ENCODE results near the gene AK2. TPM values are rescaled to one million over a fixed set of nuclear protein-coding genes. Genes with fewer than 3 reads are reported as not detected.

Gene AK2
- total RNA-seq, 4 donors from 2014 or later = 273 to 366 (median 293) TPM

GRCh38 chr1:32969566-32969965 lies 67.1 kb downstream of the AK2 start:
- no peak for TF ChIP-seq POLR2A (IDR thresholded peaks at IDR 0.05)
- no peak for TF ChIP-seq CTCF (IDR thresholded peaks at IDR 0.05)
- no peak overlapping the region for H3K4me3 ChIP-seq
- peaks cover 0 to 13% (median 3%) of the 10 kb centered on the region in 4 donors for H3K4me1 ChIP-seq
- H3K36me3 ChIP-seq = no peaks in the 10 kb centered on the region
- no peaks in the 10 kb centered on the region for H3K27me3 ChIP-seq
- DNase-seq = no peak
- H3K27ac ChIP-seq = no peak overlapping the region
- no peaks in the 10 kb centered on the region for H3K9me3 ChIP-seq

- Histone ChIP-seq H3K27ac (no peak overlapping the region), H3K9me3 (no peaks in the 10 kb centered on the region), H3K4me3 (no peak overlapping the region), H3K4me1 (peaks cover 0 to 8% (median 3%) of the 10 kb centered on the region in 4 donors), H3K36me3 (no peaks in the 10 kb centered on the region), H3K27me3 (no peaks in the 10 kb centered on the region)
- TF ChIP-seq CTCF (IDR thresholded peaks at IDR 0.05) (no peak), POLR2A (IDR thresholded peaks at IDR 0.05) (no peak)
- DNase-seq = no peak
Observed at GRCh38 chr1:32967888-32968568, 68.7 kb downstream of the AK2 start.

- no peaks in the 10 kb centered on the region for H3K36me3 ChIP-seq
- H3K27ac ChIP-seq = no peak overlapping the region
- H3K9me3 ChIP-seq = no peaks in the 10 kb centered on the region
- DNase-seq = no peak
- H3K4me1 ChIP-seq = peaks cover 0 to 10% (median under 1%) of the 10 kb centered on the region in 4 donors
- no peak overlapping the region for H3K4me3 ChIP-seq
- no peaks in the 10 kb centered on the region for H3K27me3 ChIP-seq
- TF ChIP-seq CTCF (IDR thresholded peaks at IDR 0.05) (no peak), POLR2A (IDR thresholded peaks at IDR 0.05) (no peak)
Observed at GRCh38 chr1:32966900-32967299, 69.8 kb downstream of the AK2 start.

- Histone ChIP-seq H3K4me1 (peaks cover 0 to 20% (median 8%) of the 10 kb centered on the region in 4 donors), H3K36me3 (no peaks in the 10 kb centered on the region), H3K27ac (peak overlapping the region; percentile 92 to 97 (median 94)), H3K27me3 (no peaks in the 10 kb centered on the region), H3K9me3 (no peaks in the 10 kb centered on the region), H3K4me3 (peak overlapping the region; percentile 87 to 100 (median 95))
- no peak for DNase-seq
- TF ChIP-seq POLR2A (IDR thresholded peaks at IDR 0.05) (no peak), CTCF (IDR thresholded peaks at IDR 0.05) (no peak)
Observed at GRCh38 chr1:32965251-32965747, 71.4 kb downstream of the AK2 start.

GRCh38 chr1:32964461-32965250 lies 72.0 kb downstream of the AK2 start, which contains the start of gene RNF19B:
RNF19B (minus strand) TSS chr1:32964809; CDS start chr1:32964685, 124 bp downstream.
- no peaks in the 10 kb centered on the region for H3K9me3 ChIP-seq
- peak within 1 kb of the TSS; percentile 87 to 100 (median 95) for H3K4me3 ChIP-seq
- H3K27me3 ChIP-seq = no peaks in the 10 kb centered on the region
- peak within 1 kb of the TSS; percentile 92 to 97 (median 94) for H3K27ac ChIP-seq
- TF ChIP-seq CTCF (IDR thresholded peaks at IDR 0.05) (peak in 5 of 6 experiments; percentile 10 to 37 (median 33)), POLR2A (IDR thresholded peaks at IDR 0.05) (peak; percentile 99)
- peak; percentile 93 to 98 (median 97) for DNase-seq
- H3K4me1 ChIP-seq = peaks cover 0 to 20% (median 9%) of the 10 kb centered on the region in 4 donors
- H3K36me3 ChIP-seq = no peaks in the 10 kb centered on the region
